GM19099 (cell line): ENCODE measurements around the gene HNRNPA2B1.
A peak's percentile ranks its signal among the peaks of the same experiment; 100 is the strongest.

Experiments
- POLR2A ChIP-seq: IDR thresholded peaks from 3 replicates; pipeline ENCODE4 v1.6.1; 2011; ENCODE audit warnings: low read depth; ENCODE audit not compliant: insufficient read length; ENCODE audit errors: extremely low read depth

Gene HNRNPA2B1

DNA sequence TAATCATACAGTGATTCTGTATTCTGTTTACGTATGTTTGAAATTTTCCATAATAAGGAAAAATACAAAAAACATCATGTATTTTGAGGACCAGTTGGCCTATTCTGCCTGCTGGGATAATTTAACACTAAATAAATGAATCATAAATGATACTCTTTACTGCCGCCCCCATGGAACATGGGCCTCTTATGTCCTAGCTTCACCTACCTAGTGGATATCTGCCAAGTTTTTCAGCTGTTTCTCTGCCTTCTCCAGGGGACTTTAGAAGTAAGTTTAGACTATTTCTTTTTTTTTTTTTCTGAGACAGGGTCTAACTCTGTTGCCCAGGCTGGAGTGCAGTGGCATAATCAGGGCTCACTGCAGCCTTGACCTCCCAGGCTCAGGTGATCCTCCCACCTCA, 38.1 kb downstream of the HNRNPA2B1 start:
- no peak for TF ChIP-seq POLR2A

DNA sequence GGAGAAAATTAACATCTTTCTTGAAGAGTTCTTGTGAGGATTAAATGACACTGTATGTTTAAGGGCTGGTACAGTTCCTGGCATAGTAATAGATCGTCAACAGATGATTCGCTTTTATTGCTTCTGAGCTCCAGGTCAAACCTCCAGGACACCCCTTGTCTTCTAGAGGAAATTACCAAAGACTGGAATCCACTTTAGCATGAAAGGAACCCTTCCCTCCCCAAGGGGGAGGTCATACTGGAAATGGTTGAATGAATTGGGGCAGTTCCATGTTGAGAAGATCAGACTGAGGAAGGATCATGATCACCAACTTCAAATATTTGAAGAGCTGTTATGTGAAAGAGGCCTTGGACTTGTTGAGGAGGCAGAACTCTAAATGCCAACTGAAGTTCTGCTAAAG, 39.6 kb downstream of the HNRNPA2B1 start:
- no peak for TF ChIP-seq POLR2A

DNA sequence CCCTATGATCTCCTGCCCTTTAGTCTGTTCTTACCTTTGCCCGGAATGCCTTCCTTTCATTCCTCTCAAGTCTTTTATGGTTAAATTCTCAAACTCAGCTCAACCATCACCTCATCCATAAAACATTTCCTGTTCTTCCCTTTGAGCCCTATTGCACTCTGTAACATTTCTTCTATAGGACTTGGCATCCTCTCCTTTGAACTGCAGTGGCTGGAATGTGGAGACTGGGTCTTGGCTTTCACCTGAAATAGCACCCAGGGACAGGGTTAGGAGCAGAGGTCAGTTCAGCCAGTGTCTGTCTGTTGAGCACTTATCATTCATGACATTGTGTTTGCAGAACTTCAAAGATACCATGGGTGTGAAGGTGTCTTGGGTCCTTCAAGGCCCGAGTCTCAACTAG, 41.3 kb downstream of the HNRNPA2B1 start:
- TF ChIP-seq POLR2A: no peak

- no peak for TF ChIP-seq POLR2A
These were observed 42.9 kb downstream of the HNRNPA2B1 start for GRCh38 chr7:26157520-26158105.

DNA sequence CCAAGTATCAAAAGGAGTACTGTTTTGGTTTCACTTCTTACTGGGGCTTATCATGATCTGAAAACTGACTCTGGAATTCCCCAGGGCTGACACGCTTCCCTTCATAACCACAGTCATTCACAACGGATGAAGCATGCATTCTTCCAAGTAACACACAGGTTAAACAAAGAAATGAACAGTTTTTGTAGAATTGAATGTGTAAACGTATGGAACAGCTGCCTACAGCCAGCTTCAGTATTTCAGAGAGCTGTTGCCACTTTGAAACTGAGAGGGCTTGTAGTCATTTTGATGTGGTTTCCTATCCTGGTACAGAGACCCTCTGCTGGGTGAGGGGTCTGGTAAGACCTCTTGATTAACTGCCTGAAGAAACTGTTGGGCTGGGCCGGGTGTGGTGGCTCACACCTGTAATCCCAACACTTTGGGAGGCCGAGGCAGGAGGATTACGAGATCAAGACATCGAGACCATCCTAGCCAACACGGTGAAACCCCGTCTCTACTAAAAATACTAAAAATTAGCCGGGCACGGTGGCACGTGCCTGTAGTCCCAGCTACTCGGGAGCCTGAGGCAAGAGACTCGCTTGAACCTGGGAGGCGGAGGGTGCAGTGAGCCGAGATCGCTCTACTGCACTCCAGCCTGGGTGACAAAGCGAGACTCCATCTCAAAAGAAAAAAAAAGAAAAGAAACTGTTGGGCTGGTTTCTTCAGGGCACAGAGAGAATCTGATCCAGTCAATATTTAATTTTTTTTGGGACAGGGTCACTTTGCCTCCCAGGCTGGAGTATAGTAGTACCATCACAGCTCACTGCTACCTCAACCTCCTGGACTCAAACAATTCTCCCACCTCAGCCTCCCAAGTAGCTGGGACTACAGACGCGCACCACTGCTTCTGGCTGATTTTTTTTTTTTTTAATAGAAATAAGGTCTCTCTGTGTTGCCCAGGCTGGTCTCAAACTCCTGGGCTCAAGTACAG, 43.8 kb downstream of the HNRNPA2B1 start:
- TF ChIP-seq POLR2A: no peak

- no peak for TF ChIP-seq POLR2A
These were observed 44.8 kb downstream of the HNRNPA2B1 start for GRCh38 chr7:26155531-26156375.

GRCh38 chr7:26153823-26154783, 46.4 kb downstream of the HNRNPA2B1 start:
- TF ChIP-seq POLR2A: peak; percentile 52

DNA sequence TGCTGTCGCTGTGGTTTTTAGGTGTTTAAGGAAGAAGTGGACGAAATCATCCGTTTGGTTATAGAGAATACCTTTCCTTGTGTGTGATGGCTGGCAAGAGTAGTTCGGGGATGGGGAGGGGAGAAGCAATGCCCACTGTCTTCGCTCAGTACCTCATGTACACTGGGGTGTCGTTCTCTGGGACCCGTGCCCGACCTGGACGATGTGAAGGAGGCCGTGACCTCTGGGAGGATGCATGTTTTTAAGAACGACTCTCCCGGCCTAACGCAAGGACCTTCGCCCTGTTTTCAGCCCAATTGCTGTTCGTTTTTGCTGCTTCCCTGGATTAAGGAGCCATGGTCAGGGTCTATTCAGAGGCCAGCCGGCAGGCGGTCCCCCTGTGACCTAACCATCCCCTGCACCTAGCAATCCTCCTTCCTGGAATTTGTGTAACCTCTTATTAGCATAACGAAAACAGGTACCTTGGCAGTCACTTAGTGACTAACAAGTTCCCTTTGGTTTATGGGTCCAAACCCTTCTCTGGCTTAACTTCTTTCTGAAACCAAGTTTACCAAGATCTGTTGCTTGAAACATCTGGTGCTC, 47.2 kb downstream of the HNRNPA2B1 start:
- no peak for TF ChIP-seq POLR2A

DNA sequence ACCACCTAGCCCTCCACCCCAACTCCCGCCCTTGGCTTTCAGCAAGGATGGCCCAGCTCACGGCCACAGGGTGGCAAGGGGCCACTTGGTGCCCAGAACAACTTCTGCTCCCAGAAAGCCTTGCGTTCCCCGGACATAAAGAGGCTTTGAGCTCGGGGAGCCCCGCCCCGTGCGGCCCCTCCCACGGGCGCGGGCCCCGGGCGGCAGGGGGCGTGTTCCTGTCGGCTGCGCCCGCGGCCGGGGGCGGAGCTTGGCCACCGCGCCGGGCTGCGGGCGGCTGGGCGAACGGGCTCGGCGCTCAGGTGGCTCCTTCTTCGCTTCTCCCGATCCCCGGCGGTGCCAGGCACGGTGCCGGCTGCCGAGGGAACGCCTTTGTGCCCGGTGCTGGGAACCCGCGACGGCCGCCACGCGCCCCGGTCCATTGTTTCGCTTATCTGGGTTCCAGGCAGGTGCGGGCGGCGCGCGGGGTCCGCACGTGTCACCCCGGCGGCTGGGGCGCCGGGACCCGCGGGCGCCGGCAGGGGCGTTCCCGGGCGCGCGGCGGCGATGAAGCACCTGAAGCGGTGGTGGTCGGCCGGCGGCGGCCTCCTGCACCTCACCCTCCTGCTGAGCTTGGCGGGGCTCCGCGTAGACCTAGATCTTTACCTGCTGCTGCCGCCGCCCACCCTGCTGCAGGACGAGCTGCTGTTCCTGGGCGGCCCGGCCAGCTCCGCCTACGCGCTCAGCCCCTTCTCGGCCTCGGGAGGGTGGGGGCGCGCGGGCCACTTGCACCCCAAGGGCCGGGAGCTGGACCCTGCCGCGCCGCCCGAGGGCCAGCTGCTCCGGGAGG, 48.4 kb downstream of the HNRNPA2B1 start, which contains the start of gene NFE2L3:
TSS of gene NFE2L3 (plus strand) at position 246 of the 829 bp plus-strand sequence. CDS start at position 547, 301 bp downstream.
- TF ChIP-seq POLR2A: peak; percentile 77

DNA sequence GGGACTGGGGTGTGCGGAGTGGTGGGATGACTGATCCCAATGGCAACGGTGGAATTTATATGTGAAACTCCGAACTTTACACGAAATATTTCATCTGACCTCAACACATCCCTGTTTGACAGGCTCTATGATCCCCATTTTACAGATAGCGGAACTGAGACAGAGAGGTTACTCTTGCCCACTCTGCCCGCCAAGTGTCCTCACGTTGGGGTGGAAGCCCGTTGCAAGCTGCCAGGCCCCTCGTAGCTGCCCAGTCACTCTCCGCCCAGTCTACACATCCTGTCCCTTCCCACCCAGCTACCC, 48.9 kb downstream of the HNRNPA2B1 start:
- no peak for TF ChIP-seq POLR2A

DNA sequence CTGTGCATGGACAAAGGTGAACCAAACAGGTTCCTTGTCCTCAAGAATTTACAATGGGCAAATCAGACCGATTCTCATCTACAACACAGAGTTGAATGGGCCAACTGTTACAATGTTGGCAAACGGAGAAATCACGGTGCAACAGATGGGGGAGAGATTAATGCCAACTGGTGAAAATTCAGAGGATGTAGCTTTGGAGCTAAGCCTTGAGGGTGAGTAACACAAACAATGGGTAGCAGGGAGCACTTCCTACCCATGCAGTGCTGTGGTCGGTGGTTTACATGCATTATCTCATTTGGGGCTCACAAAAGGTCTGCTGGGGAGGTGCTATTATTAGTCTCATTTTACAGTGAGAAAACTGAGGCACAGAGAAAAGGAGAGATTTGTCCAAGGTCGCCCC, 49.5 kb downstream of the HNRNPA2B1 start:
- no peak for TF ChIP-seq POLR2A

- TF ChIP-seq POLR2A: no peak
These were observed 51.1 kb downstream of the HNRNPA2B1 start for GRCh38 chr7:26149391-26149977.

DNA sequence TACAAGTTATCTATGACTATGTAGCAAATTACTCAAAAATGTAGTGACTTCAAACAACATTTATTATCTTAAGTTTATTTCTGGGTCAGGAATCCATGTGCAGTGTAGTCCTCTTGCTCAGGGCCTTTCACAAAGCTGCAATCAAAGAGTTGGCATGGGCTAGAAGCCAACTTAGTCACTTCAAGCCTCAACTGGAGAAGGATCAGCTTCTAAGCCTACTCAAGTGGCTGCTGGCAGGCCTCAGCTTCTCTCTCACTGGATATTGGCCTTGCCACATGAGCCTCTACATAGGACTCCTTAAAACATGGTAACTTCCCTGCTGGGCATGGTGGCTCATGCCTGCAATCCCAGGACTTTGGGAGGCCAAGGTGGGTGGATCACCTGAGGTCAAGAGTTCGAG, 53.5 kb downstream of the HNRNPA2B1 start:
- TF ChIP-seq POLR2A: no peak

DNA sequence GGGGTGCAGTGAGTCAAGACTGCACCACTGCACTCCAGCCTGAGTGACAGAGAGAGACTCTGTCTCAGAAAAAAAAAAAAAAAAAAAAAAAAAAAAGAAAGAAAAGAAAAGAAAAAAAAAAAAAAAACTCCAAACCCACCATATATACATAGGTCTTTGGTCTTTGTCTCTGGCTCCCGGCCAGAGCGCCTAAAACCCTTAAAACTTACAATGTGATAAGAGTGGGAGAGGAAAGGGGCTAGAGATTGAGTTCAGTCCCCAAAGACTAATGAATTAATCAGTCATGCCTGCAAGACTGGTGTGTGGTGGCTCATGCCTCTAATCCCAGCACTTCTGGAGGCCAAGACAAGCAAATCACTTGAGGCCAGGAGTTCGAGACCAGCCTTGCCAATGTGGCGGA, 55.3 kb downstream of the HNRNPA2B1 start:
- TF ChIP-seq POLR2A: no peak
